GF-D8 (cell line): ENCODE measurements around the gene FCMR.
"Not testable (repeated sequence)": the region's sequence is repeated elsewhere in the genome, so short reads cannot be mapped to it uniquely, and the experiment has no call there.

Experiments used
- DNase-seq: peaks from one replicate; lab custom pipeline; 2025; lab: John Stamatoyannopoulos, UW

The FCMR gene

DNA sequence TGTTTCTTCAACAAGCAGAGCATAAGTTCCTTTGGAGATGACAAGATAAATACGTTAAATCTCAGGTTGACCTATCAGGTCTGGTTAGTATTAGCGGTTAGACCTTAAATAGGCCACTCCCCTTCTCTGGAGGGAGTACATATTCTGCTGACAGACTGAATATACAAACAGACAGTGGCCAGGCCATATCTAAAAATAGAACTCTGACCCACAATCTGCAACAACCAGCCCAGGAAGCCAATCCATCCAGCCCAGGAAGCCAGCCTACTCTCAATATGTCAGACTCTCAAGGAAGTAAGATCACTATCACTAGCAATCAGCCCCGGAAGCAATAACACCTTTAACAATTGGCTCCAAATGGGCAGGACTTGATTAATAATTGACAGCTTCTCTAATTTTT lies 49.6 kb downstream of the FCMR start:
- DNase-seq, result no peak

GRCh38 chr1:206868264-206868663 lies 53.5 kb downstream of the FCMR start:
- no peak for DNase-seq

DNA sequence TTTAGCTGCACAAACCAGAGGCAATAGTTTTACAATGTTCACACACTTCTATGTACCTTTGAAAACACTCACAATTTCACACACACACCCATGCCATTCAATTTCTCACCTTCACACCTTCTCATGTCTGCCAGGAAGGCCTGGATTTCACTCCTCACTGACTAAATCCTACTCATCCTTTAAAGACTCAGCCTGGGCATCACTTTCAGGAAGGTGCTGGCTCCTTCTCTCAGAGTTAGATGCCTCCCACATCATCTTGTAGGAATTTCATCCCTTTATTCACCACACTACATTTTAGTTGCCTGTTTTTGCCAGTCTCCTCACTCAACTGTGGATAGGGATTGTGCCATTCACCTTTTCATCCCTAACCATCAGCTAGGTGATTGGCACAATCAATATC lies 54.0 kb downstream of the FCMR start:
- DNase-seq, result no peak

GRCh38 chr1:206867239-206867638 lies 54.5 kb downstream of the FCMR start:
- DNase-seq, result no peak

DNA sequence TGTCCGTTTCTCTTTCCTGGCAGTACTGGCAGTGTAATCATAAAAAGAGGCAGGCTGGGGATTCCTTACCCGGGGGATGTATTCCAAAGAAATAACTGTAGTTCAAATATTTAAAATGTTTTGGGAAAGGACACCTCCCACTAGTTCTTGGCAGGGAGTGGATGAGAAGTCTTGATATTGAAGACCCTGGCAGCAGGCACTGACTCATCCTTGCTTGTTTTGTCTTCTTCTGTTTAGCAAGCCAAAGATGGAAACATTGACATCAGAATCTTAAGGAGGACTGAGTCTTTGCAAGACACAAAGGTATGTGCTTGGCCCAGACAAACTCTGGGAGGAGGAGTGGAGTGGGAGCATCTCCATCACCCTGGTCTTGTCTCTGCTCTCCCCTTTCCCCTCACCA lies 55.7 kb downstream of the FCMR start:
- no peak for DNase-seq

DNA sequence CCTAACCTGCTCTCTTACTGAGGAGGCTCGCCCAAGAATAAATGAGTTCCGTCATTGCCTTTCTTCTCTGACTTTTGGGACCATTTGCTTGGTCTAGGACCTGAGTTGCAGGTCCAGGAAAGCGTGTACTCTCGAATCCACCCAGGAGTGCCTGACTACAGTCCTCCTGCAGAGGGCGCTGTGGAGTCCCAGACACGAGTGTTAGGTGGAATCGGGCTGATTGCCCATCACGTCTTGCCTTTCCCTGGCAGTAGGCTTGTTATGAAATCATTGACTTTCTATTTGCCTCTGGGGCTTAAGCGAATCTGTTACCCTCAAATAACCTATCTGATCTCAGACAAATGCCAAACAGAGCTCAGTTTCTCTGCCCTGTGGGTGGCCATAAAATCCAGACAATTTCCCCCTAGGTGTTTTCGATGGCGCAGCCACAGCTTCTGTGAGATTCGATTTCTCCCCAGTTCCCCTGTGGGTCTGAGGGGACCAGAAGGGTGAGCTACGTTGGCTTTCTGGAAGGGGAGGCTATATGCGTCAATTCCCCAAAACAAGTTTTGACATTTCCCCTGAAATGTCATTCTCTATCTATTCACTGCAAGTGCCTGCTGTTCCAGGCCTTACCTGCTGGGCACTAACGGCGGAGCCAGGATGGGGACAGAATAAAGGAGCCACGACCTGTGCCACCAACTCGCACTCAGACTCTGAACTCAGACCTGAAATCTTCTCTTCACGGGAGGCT lies 56.6 kb downstream of the FCMR start, which contains the start of gene IL20:
Gene IL20, plus strand, starts transcription at position 685 of the 733 bp plus-strand sequence. CDS start 230 bp downstream, outside the sequence.
- no peak for DNase-seq

GRCh38 chr1:206863266-206863665 lies 58.5 kb downstream of the FCMR start:
- no peak for DNase-seq

- no peak for DNase-seq
These were observed 61.6 kb downstream of the FCMR start for GRCh38 chr1:206860165-206860564.

- DNase-seq, result no peak
These were observed 62.6 kb downstream of the FCMR start for GRCh38 chr1:206859082-206859521.

DNA sequence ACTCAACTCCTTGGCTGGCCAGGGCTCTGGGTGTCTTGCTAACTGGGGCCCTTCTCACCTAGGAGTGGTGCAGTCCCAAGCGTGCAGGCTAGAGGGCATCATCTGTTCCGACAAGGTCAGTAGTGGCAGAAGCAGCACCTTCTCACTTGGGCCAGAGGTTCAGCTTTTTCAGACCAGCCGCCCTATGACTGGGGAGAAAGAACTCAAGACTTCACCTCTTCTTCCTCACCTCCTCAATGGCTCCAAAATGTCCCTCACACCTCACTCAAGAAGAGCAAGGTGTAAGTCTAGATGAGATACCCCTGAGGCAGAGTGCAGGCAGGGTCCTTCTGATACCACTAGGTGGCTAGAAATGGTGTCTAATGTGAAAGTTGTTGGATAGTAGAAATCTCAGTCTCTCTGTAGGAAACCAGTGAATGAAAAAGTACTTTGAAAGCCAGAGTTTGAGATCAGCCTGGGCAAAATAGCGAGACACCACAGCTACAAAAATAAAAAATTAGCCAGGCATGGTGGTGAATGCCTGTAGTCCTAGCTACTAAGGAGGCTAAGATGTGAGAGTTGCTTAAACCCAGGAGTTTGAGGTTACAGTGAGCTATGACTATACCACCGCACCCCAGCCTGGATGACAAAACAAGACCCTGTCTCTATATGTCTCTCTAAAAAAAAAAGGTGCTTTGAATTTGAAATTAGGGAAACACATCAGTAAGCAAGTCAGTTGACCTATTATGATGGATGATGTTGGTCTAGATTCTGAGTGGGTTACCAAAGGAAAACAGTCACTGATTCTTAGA lies 64.9 kb downstream of the FCMR start:
- no peak for DNase-seq

- no peak for DNase-seq
These were observed 65.9 kb downstream of the FCMR start for GRCh38 chr1:206855859-206856258.

GRCh38 chr1:206854401-206855129 lies 67.2 kb downstream of the FCMR start:
- DNase-seq, result no peak

- DNase-seq, result not testable (repeated sequence)
These were observed 68.0 kb downstream of the FCMR start for GRCh38 chr1:206853696-206854095.
